K562 (cell line): Measurements from ENCODE around the gene COQ4. TPM values are rescaled to one million over a fixed set of nuclear protein-coding genes. Genes with fewer than 3 reads are reported as not detected.

Experiments used
- EGR1 ChIP-seq: fragments of 450-650 bp; conservative IDR thresholded peaks from 2 replicates; pipeline ENCODE4 v1.6.1; 2017; ENCODE audit warnings: mild to moderate bottlenecking
- KDM5B ChIP-seq: fragments of 200-600 bp; sonication (generic); IDR thresholded peaks from 2 replicates; pipeline ENCODE4 v1.6.1; 2012; ENCODE audit warnings: low read depth, mild to moderate bottlenecking, moderate library complexity, low read length, control low read depth, inconsistent platforms; ENCODE audit not compliant: insufficient replicate concordance
- KLF13 ChIP-seq: fragments of 450-650 bp; IDR thresholded peaks from 2 replicates; pipeline ENCODE4 v1.6.1; 2016; ENCODE audit warnings: missing genetic modification characterization, low read depth, mild to moderate bottlenecking, missing compliant biosample characterization, moderate library complexity, borderline replicate concordance
- NCOR1 ChIP-seq: fragments of 450-650 bp; IDR thresholded peaks from 2 replicates; pipeline ENCODE4 v1.6.1; 2016; ENCODE audit warnings: mild to moderate bottlenecking, moderate library complexity
- NFATC3 ChIP-seq: fragments of 450-650 bp; IDR thresholded peaks from 2 replicates; pipeline ENCODE4 v1.6.1; 2017; ENCODE audit warnings: mild to moderate bottlenecking
- NFE2L1 ChIP-seq: fragments of 450-650 bp; IDR thresholded peaks from 2 replicates; pipeline ENCODE4 v1.6.1; 2016; ENCODE audit warnings: missing genetic modification characterization, low read depth, mild to moderate bottlenecking, missing compliant biosample characterization, moderate library complexity, borderline replicate concordance
- RBM14 ChIP-seq: fragments of 200-400 bp; formaldehyde crosslinking; IDR thresholded peaks from 2 replicates; pipeline ENCODE4 v1.6.1; 2018; ENCODE audit warnings: low read depth, mild to moderate bottlenecking, low read length, moderate library complexity, borderline replicate concordance; ENCODE audit not compliant: insufficient read depth
- SETDB1 ChIP-seq: IDR thresholded peaks from one replicate; pipeline ENCODE4 v1.6.1; 2012; ENCODE audit warnings: low read length, control low read depth, inconsistent platforms
- SIRT6 ChIP-seq: IDR thresholded peaks from one replicate; pipeline ENCODE4 v1.6.1; 2012; ENCODE audit warnings: low read depth, mild to moderate bottlenecking, control low read depth, inconsistent platforms, low read length, moderate library complexity
- SMAD4 ChIP-seq: fragments of 250-450 bp; sonication (Bioruptor Pico); conservative IDR thresholded peaks from 2 replicates; pipeline ENCODE4 v1.8.0; 2021; ENCODE audit warnings: inconsistent platforms, mild to moderate bottlenecking, moderate library complexity
- SNIP1 ChIP-seq: fragments of 450-650 bp; IDR thresholded peaks from 2 replicates; pipeline ENCODE4 v1.7.1; 2017; ENCODE audit warnings: low read depth, mild to moderate bottlenecking
- SP1 ChIP-seq: sonication (generic); formaldehyde crosslinking; IDR thresholded peaks from 2 replicates; pipeline ENCODE4 v1.8.1; 2022; ENCODE audit warnings: mild to moderate bottlenecking, missing genetic modification reagents
- TAF9B ChIP-seq: fragments of 450-650 bp; IDR thresholded peaks from 2 replicates; pipeline ENCODE4 v1.6.1; 2018; ENCODE audit warnings: mild to moderate bottlenecking; ENCODE audit not compliant: partially characterized antibody
- ZBTB17 ChIP-seq: fragments of 450-650 bp; formaldehyde crosslinking; IDR thresholded peaks from 2 replicates; pipeline ENCODE4 v1.4.0; 2020; ENCODE audit warnings: mild to moderate bottlenecking
- ZBTB7A ChIP-seq: IDR thresholded peaks from 2 replicates; pipeline ENCODE4 v1.6.1; 2011; ENCODE audit warnings: low read depth, mild to moderate bottlenecking, low read length, moderate library complexity, borderline replicate concordance; ENCODE audit not compliant: control insufficient read depth
- ZNF12 ChIP-seq: sonication (generic); formaldehyde crosslinking; IDR thresholded peaks from 2 replicates; pipeline ENCODE4 v1.4.0; 2020; ENCODE audit warnings: mild to moderate bottlenecking, missing genetic modification reagents
- ZNF143 ChIP-seq: sonication (generic); formaldehyde crosslinking; IDR thresholded peaks from 2 replicates; pipeline ENCODE4 v1.9.0; 2022; ENCODE audit warnings: mild to moderate bottlenecking, missing genetic modification reagents
- ZNF436 ChIP-seq: fragments of 250-450, 450-650 bp; sonication (Bioruptor Pico); formaldehyde crosslinking; IDR thresholded peaks from 2 replicates; pipeline ENCODE4 v1.7.0; 2020; ENCODE audit warnings: mild to moderate bottlenecking
- ZNF583 ChIP-seq: fragments of 250-450 bp; sonication (Bioruptor Pico); IDR thresholded peaks from 2 replicates; pipeline ENCODE4 v1.4.0; 2020
- ZSCAN29 ChIP-seq: fragments of 450-650 bp; IDR thresholded peaks from 2 replicates; pipeline ENCODE4 v1.6.1; 2017
- polyA plus RNA-seq, 8 experiments: library from polyadenylated mRNA; depleted of rRNA in 4 of 8; stranded (reverse) in 5 of 8; unstranded in 3 of 8; fragments of >200 nt; fragmentation: Nextera tagmentation in 2 of 8; fragmentation: Illumina TruSeq in 1 of 8; extraction: Ambion mirVana in 2 of 8; extraction: Trizol in 1 of 8; gene quantifications; 2 replicates each; pipeline versions ENCODE4 v1.2.1 to v1.2.3, GENCODE V29; 2011 to 2014; ENCODE audit warnings: inconsistent platforms in 1 of 8, missing spikeins in 1 of 8
- total RNA-seq, 7 experiments: library from RNA; depleted of rRNA in 6 of 7; stranded (reverse); fragments of >200 nt in 6 of 7; fragmentation: Illumina TruSeq in 2 of 7; extraction: Trizol in 2 of 7; gene quantifications; 2 replicates each; pipeline versions ENCODE4 v1.2.1 to v1.2.3, GENCODE V29; 2011 to 2021; ENCODE audit warnings: low replicate concordance in 1 of 7
- TF ChIP-seq, protein P1 (sequence below): fragments of 250-450 bp; sonication (Bioruptor Pico); IDR thresholded peaks from 2 replicates; pipeline ENCODE4 v1.9.0; 2021; ENCODE audit warnings: mild to moderate bottlenecking, inconsistent platforms
- TF ChIP-seq, protein P2 (sequence below): IDR thresholded peaks from 2 replicates; pipeline ENCODE4 v1.6.1; 2011; ENCODE audit not compliant: insufficient read length; ENCODE audit errors: extremely low read depth
- TF ChIP-seq, protein P3 (sequence below): fragments of 450-650 bp; conservative IDR thresholded peaks from 2 replicates; pipeline ENCODE4 v1.6.1; 2016; ENCODE audit warnings: missing genetic modification characterization, low read depth, mild to moderate bottlenecking, missing compliant biosample characterization, moderate library complexity
- TF ChIP-seq, protein P4 (sequence below): fragments of 450-650 bp; IDR thresholded peaks from 2 replicates; pipeline ENCODE4 v1.6.1; 2014; ENCODE audit warnings: low read depth, mild to moderate bottlenecking, moderate library complexity, borderline replicate concordance

The COQ4 gene
- total and polyA plus RNA-seq, 9 of the 15 experiments (the other 6 are each of a cell fraction or from before 2014, with no cell fraction given), result 9.1 to 135 (median 67.2) TPM

DNA sequence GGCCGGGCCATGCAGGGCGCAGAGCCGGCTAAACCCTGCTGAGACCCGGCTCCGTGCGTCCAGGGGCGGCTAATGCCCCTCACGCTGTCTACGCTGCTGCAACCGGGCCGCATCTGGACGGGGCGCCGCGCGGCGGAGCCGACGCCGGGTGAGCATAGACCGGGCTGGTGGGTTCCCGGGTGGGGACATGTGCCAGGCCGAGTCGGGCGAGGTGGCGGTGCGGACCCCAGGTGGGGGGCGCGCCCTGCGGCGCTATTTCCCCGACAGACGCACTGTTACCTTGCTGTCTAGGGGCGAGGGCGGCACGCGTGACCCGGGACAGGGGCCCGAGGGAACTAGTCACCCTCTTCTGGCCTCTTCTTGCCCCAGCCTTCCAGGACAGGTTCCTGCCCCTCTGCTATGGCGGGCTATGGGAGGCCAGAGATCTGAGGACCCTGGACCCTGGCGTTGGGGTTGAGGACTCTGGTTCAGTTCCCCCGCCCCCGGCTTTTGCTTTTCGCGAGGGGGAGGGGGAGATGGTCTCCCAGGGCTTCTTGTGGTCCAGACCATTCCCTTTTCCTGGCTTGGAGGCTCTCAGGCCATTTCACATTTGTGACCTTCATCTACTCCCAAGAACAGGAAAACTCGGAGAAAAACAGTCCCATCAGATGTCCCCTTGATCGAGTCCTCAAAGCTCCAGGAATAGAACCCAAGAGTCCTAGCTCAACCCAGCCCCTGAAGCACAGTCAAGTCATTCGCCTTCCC lies 18.2 kb downstream of the COQ4 start (continued):
- TF ChIP-seq ZNF583, result no peak
- no peak for TF ChIP-seq ZNF143
- peak; percentile 21; the same call in 1 of the 2 replicates for TF ChIP-seq SMAD4 (CRISPR knock-in tag)
- TF ChIP-seq ZBTB17 (CRISPR knock-in tag), result no peak
- TF ChIP-seq SETDB1, result no peak
- TF ChIP-seq ZNF12 (CRISPR knock-in tag), result peak; percentile 38; the same call in 1 of the 2 replicates
- TF ChIP-seq ZBTB7A, result peak; percentile 66
- TF ChIP-seq KLF13 (tag), result 0 out of 2 replicates have a peak, but pooled peaks have one; percentile 30
- no peak for TF ChIP-seq SNIP1
- no peak for TF ChIP-seq NFE2L1
- TF ChIP-seq RBM14, result 0 out of 2 replicates have a peak, but pooled peaks have one; percentile 42
- TF ChIP-seq, protein P1, sequence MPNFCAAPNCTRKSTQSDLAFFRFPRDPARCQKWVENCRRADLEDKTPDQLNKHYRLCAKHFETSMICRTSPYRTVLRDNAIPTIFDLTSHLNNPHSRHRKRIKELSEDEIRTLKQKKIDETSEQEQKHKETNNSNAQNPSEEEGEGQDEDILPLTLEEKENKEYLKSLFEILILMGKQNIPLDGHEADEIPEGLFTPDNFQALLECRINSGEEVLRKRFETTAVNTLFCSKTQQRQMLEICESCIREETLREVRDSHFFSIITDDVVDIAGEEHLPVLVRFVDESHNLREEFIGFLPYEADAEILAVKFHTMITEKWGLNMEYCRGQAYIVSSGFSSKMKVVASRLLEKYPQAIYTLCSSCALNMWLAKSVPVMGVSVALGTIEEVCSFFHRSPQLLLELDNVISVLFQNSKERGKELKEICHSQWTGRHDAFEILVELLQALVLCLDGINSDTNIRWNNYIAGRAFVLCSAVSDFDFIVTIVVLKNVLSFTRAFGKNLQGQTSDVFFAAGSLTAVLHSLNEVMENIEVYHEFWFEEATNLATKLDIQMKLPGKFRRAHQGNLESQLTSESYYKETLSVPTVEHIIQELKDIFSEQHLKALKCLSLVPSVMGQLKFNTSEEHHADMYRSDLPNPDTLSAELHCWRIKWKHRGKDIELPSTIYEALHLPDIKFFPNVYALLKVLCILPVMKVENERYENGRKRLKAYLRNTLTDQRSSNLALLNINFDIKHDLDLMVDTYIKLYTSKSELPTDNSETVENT (CRISPR knock-in tag), result peak; percentile 80
- TF ChIP-seq ZSCAN29, result peak; percentile 92
- TF ChIP-seq NFATC3, result no peak
- TF ChIP-seq TAF9B, result no peak
- TF ChIP-seq ZNF436 (CRISPR knock-in tag), result no peak
- TF ChIP-seq EGR1, result peak; percentile 81
- TF ChIP-seq KDM5B, result no peak
- no peak for TF ChIP-seq NCOR1
- TF ChIP-seq SIRT6, result no peak
- no peak for TF ChIP-seq SP1 (CRISPR knock-in tag)
- TF ChIP-seq, protein P2, sequence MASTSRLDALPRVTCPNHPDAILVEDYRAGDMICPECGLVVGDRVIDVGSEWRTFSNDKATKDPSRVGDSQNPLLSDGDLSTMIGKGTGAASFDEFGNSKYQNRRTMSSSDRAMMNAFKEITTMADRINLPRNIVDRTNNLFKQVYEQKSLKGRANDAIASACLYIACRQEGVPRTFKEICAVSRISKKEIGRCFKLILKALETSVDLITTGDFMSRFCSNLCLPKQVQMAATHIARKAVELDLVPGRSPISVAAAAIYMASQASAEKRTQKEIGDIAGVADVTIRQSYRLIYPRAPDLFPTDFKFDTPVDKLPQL, result no peak
- TF ChIP-seq, protein P3, sequence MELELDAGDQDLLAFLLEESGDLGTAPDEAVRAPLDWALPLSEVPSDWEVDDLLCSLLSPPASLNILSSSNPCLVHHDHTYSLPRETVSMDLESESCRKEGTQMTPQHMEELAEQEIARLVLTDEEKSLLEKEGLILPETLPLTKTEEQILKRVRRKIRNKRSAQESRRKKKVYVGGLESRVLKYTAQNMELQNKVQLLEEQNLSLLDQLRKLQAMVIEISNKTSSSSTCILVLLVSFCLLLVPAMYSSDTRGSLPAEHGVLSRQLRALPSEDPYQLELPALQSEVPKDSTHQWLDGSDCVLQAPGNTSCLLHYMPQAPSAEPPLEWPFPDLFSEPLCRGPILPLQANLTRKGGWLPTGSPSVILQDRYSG, result no peak
- TF ChIP-seq, protein P4, sequence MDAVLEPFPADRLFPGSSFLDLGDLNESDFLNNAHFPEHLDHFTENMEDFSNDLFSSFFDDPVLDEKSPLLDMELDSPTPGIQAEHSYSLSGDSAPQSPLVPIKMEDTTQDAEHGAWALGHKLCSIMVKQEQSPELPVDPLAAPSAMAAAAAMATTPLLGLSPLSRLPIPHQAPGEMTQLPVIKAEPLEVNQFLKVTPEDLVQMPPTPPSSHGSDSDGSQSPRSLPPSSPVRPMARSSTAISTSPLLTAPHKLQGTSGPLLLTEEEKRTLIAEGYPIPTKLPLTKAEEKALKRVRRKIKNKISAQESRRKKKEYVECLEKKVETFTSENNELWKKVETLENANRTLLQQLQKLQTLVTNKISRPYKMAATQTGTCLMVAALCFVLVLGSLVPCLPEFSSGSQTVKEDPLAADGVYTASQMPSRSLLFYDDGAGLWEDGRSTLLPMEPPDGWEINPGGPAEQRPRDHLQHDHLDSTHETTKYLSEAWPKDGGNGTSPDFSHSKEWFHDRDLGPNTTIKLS, result no peak
